Progenitor cell of endocrine pancreas (in vitro differentiated cells): ENCODE data around the gene CD96. TPM values are rescaled to one million over a fixed set of nuclear protein-coding genes. Genes with fewer than 3 reads are reported as not detected.

ENCODE experiments used
- DNase-seq: peaks from one replicate; pipeline ENCODE4 v3.0.0; 2021; ENCODE audit warnings: low spot score; ENCODE audit not compliant: unreplicated experiment
- H3K27ac Mint-ChIP-seq: 2 replicates; pipeline ENCODE4 v1.8.0; 2021; ENCODE audit warnings: mild to moderate bottlenecking, moderate library complexity, mixed read lengths
- H3K27me3 Mint-ChIP-seq: 2 replicates; pipeline ENCODE4 v1.8.0; 2021; ENCODE audit warnings: mixed read lengths
- H3K36me3 Mint-ChIP-seq: 2 replicates; pipeline ENCODE4 v1.8.0; 2022; ENCODE audit warnings: mixed read lengths; ENCODE audit not compliant: insufficient read depth
- H3K4me1 Mint-ChIP-seq: 2 replicates; pipeline ENCODE4 v1.8.0; 2021; ENCODE audit warnings: low read depth, mixed read lengths
- H3K4me3 Mint-ChIP-seq: 2 replicates; pipeline ENCODE4 v1.8.0; 2021; ENCODE audit warnings: low read depth, mild to moderate bottlenecking, moderate library complexity, mixed read lengths
- H3K9me3 Mint-ChIP-seq: 2 replicates; pipeline ENCODE4 v1.8.0; 2021; ENCODE audit warnings: low read depth, mixed read lengths
- long read RNA-seq: library from polyadenylated mRNA; unstranded; transcript quantifications from one replicate; pipeline ENCODE4 v2.0.0, GENCODE V29; 2020
- total RNA-seq: library from RNA; stranded (reverse); gene quantifications from 2 replicates; pipeline ENCODE4 v1.2.1, GENCODE V29; 2021
- TF ChIP-seq, protein P1 (sequence below): fragments of 200-600 bp; sonication (generic); IDR thresholded peaks from one replicate; pipeline ENCODE4 v1.5.0; 2021; ENCODE audit warnings: antibody characterized with exemption, mild to moderate bottlenecking; ENCODE audit not compliant: unreplicated experiment

CD96 gene, protein sequence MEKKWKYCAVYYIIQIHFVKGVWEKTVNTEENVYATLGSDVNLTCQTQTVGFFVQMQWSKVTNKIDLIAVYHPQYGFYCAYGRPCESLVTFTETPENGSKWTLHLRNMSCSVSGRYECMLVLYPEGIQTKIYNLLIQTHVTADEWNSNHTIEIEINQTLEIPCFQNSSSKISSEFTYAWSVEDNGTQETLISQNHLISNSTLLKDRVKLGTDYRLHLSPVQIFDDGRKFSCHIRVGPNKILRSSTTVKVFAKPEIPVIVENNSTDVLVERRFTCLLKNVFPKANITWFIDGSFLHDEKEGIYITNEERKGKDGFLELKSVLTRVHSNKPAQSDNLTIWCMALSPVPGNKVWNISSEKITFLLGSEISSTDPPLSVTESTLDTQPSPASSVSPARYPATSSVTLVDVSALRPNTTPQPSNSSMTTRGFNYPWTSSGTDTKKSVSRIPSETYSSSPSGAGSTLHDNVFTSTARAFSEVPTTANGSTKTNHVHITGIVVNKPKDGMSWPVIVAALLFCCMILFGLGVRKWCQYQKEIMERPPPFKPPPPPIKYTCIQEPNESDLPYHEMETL
- not detected in 2 replicates for total RNA-seq
- long read RNA-seq, partial matches to known transcripts: 0 of 2 reads
- long read RNA-seq, other reads (novel, unspliced or antisense): 2 of 2 reads

DNA sequence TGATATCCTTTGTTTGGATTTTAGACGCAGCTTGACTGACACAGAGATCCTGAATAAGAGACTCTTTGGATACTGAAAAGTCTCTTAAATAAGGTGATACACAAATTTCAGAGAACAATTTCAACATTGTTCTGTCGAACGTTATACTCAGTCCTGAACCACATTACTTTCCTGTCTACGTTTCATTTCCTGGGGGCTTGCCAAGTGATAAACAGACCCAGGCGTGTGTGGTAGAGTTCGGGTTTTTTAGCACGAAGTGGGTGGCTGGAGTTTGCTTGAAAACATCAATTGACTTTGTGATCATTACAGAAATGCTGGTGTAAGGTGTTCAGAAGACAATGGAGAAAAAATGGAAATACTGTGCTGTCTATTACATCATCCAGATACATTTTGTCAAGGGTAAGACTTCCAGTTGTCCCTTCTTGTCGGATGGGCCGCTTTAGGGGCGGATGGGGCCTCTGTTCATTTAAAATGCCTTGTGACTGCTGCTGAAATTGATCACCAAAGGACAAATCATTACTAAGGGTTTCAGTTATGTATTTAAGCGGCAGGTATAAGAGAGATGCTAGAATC, at the start of gene CD96:
Gene CD96 (plus strand): TSS at position 287 of the 573 bp plus-strand sequence. CDS start 52 bp downstream, at position 339.
- DNase-seq: no peak
- no peaks in the 10 kb centered on the region for H3K27me3 Mint-ChIP-seq
- TF ChIP-seq, protein P1, sequence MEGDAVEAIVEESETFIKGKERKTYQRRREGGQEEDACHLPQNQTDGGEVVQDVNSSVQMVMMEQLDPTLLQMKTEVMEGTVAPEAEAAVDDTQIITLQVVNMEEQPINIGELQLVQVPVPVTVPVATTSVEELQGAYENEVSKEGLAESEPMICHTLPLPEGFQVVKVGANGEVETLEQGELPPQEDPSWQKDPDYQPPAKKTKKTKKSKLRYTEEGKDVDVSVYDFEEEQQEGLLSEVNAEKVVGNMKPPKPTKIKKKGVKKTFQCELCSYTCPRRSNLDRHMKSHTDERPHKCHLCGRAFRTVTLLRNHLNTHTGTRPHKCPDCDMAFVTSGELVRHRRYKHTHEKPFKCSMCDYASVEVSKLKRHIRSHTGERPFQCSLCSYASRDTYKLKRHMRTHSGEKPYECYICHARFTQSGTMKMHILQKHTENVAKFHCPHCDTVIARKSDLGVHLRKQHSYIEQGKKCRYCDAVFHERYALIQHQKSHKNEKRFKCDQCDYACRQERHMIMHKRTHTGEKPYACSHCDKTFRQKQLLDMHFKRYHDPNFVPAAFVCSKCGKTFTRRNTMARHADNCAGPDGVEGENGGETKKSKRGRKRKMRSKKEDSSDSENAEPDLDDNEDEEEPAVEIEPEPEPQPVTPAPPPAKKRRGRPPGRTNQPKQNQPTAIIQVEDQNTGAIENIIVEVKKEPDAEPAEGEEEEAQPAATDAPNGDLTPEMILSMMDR: no peak
- H3K27ac Mint-ChIP-seq: peak within 1 kb of the TSS; percentile 16
- H3K4me3 Mint-ChIP-seq: no peak within 1 kb of the TSS
- H3K9me3 Mint-ChIP-seq: no peaks in the 10 kb centered on the region
- H3K36me3 Mint-ChIP-seq: no peaks in the 10 kb centered on the region
- peaks cover 12% of the 10 kb centered on the region for H3K4me1 Mint-ChIP-seq

DNA sequence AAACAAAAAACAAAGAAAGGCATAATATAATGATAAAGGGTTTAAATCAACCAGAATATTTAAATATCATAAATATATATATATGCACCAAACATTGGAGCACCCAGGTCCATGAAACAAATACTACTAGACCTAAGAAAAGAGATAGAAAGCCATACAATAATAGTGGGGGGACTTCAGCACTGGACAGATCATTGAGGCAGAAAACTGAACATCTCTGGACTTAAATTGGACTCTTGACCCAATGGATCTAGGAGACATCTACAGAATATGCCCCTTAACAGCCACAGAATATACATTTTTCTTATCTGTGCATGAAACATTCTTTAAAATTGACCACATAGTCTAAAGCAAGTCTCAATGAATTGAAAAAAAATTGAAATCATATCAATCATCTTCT, 48.7 kb upstream of the CD96 start:
- DNase-seq: no peak
- TF ChIP-seq, protein P1: no peak
- peaks cover 3% of the 10 kb centered on the region for H3K4me1 Mint-ChIP-seq
- peaks cover 4% of the 10 kb centered on the region for H3K9me3 Mint-ChIP-seq
- H3K27me3 Mint-ChIP-seq: no peaks in the 10 kb centered on the region
- no peak overlapping the region for H3K27ac Mint-ChIP-seq
- H3K4me3 Mint-ChIP-seq: no peak overlapping the region
- H3K36me3 Mint-ChIP-seq: no peaks in the 10 kb centered on the region

DNA sequence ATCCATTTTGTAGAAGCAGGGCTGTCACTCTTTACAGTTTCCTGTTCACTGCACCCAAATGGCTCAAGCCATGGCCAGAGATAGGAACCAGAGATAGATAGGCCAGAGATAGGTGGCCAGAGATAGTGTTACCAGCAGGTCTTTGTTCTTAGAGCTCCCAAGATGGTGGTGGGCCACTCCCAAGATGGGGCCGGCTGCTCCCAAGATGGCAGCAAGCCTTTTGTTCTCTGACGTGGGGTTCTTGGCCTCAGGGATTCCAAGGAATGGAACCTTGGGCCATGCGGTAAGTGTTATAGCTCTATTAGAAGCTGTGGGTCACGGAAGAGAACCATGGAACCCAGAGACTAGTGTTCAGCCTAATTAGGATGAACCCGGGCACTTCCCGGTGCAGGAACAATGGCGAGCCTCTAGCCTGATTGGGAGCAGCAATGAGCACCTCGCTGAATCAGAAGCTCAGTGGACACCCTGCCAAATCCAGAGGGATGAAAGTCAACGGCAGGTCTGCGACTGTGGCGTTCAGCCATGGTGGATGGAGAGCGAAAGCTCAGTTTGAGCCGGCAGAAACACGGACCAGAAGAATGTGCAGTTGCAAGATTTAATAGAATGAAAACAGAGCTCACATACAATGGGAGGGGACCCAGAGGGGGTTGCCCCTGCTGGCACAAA, 45.0 kb upstream of the CD96 start:
- H3K36me3 Mint-ChIP-seq: no peaks in the 10 kb centered on the region
- no peak for DNase-seq
- H3K4me1 Mint-ChIP-seq: peaks cover 3% of the 10 kb centered on the region
- no peaks in the 10 kb centered on the region for H3K27me3 Mint-ChIP-seq
- H3K27ac Mint-ChIP-seq: no peak overlapping the region
- TF ChIP-seq, protein P1: no peak
- peaks cover 4% of the 10 kb centered on the region for H3K9me3 Mint-ChIP-seq
- no peak overlapping the region for H3K4me3 Mint-ChIP-seq

DNA sequence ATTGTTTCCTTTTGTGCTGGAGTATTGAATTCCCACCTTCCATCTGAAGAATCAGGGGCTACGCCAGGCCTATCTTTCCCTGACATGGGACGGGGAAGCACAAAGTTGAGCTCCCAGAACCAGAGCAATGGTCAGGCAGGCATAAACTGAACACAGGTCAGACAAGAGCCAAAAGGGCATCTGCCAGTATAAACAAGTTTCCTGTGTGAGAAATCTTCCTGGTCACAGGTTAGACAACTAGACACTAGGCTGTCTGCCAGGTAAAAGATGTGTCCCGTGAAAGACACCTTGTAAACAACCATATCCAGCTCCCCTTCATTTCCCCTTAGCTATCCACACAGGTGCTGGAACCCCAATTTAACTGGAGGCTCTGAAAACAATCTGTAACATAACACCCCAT, 44.0 kb upstream of the CD96 start:
- Mint-ChIP-seq H3K27me3 (no peaks in the 10 kb centered on the region), H3K27ac (no peak overlapping the region), H3K4me1 (peaks cover 3% of the 10 kb centered on the region), H3K4me3 (no peak overlapping the region), H3K9me3 (peaks cover under 1% of the 10 kb centered on the region), H3K36me3 (no peaks in the 10 kb centered on the region)
- no peak for DNase-seq
- TF ChIP-seq, protein P1: no peak

DNA sequence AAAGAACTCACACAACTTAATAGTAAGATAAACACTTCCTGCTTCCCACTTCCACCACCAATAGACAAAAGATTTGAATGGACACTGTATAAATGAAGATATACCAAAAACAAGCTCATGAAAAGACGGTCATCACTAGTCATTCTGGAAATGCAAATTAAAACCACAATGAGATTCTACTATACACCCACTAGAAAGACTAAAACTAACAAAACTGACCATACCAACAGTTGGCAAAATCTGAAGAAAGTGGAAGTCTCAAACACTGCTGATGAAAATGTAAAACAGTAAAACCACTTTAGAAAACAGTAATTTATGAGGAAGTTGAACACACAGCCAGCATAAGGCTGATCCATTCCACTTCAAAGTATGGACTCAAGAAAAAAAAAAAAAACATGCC, 35.6 kb upstream of the CD96 start:
- Mint-ChIP-seq H3K9me3 (peaks cover 6% of the 10 kb centered on the region), H3K27ac (no peak overlapping the region), H3K4me1 (peaks cover 12% of the 10 kb centered on the region), H3K36me3 (no peaks in the 10 kb centered on the region), H3K27me3 (no peaks in the 10 kb centered on the region), H3K4me3 (no peak overlapping the region)
- DNase-seq: no peak
- TF ChIP-seq, protein P1: no peak
